Skeletal muscle cell (primary cell): ENCODE measurements around the gene BAG3.
A peak's percentile ranks its signal among the peaks of the same experiment; 100 is the strongest.

ENCODE experiments used
- DNase-seq: peaks from one replicate; pipeline ENCODE4 v3.0.0-alpha.2; 2010; ENCODE audit warnings: low read depth
- H3K4me3 ChIP-seq: 2 replicates; pipeline ENCODE4 v1.5.1; 2011; ENCODE audit warnings: low read depth, mild to moderate bottlenecking, control low read depth, low read length, moderate library complexity

Gene BAG3

DNA sequence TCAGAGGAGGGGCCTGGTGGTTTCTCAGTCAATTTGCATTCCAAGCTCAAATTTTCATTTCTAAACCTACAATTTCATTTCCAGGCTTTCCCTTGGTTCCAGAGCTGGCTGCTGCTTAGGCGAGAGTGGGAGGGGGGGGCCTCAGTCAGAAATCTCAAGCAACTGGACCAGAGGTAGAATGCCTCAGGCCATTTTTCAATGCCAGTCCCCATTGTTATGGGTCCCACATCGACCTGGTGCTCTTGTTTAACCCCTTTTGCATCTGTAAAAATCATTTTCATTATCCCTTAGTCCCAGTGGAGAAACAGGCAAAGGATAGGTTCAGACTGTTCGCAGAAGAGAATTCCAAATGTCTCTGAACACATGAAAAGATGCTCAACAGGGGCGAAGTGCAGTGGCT is 13.5 kb upstream of the BAG3 start:
- no peak for DNase-seq
- H3K4me3 ChIP-seq = no peak overlapping the region

DNA sequence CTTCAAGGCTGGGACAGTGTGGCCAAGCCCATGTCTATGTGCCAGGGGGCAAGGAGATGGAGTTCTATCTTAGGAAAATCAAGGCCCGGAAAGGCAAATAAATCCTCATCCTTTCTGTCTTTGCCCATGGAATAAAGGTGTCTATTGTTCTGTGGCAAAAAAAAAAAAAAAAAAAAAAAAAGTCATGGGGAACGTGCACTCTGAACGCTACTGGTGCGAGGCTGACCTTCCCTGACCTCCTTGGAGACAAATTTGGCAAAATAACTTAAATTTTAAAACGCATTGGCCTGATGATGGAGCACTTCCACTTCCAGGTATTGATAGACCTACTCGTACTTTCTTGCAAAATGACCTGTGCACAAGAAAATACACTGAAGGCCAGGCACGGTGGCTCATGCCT is 12.2 kb upstream of the BAG3 start:
- DNase-seq = no peak

DNA sequence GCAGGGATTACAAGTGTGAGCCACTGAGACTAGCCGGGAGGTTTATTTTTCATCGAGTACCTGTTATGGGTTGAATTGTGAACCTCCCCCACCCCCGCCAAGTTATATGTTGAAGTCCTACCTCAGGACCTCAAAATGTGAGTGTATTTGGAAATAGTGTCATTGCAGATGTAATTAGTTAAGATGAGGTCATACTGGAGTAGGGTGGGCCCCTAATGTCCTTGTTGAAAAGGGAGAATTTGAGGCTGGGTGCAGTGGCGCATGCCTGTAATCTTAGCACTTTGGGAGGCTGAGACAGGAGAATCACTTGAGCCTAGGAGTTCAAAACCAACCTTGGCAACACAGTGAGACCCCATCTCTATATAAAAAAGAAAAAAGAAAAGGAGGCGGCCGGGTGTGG is 10.8 kb upstream of the BAG3 start:
- DNase-seq = no peak
- H3K4me3 ChIP-seq = no peak overlapping the region

More for the DNA sequence above, 12.2 kb upstream of the BAG3 start:
- no peak overlapping the region for H3K4me3 ChIP-seq

DNA sequence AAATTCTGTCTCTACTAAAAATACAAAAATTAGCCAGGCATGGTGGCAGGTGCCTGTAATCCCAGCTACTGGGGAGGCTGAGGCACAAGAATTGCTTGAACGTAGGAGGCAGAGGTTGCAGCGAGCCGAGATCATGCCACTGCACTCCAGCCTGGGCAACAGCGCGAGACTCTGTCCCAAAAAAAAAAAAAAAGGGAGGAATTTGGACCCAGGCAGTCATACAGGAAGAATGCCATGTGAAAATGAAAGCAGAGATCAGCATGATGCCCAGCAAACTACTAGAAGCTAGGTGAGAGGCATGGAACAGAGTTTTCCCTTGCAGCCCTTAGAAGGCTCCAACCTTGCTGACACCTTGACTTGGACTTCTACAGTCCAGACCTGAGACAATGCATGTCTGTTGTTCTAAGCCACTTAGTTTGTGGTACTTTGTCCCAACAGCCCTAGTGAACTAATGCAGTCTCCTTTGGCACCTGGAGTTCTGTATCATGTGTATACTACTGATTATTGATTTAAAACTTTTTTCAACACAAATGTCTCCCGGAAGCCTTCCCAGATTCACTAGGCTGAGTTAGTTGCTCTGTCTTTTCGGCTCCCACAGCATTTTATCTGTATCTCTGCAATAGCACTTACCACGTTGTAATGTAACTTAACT is 10.2 kb upstream of the BAG3 start:
- DNase-seq = no peak

DNA sequence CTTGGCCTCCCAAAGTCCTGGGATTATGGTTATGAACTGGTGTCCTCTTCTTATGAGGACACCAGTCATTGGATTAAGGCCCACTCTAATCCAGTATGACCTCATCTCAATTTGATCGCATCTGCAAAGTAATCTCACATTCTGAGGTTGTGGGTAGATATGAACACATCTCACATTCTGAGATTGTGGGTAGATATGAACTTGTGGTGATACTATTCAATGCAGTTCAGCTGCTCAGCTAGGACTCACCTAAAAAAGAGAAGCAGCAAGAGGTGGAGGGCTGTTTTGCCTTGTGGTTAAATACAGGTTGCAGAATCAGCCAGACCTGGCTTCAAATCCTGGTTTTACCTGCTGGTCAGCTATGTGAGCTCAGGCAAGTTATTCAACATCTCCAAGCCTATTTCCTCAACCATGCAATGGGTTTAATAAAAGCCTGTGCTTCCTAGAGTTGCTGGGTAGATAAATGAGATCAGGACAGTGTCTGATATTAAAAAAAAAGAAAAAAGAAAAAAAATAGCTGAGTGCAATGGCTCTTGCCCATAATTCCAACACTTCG is 8.5 kb upstream of the BAG3 start:
- H3K4me3 ChIP-seq = no peak overlapping the region
- no peak for DNase-seq

More for the DNA sequence above, 10.2 kb upstream of the BAG3 start:
- no peak overlapping the region for H3K4me3 ChIP-seq

DNA sequence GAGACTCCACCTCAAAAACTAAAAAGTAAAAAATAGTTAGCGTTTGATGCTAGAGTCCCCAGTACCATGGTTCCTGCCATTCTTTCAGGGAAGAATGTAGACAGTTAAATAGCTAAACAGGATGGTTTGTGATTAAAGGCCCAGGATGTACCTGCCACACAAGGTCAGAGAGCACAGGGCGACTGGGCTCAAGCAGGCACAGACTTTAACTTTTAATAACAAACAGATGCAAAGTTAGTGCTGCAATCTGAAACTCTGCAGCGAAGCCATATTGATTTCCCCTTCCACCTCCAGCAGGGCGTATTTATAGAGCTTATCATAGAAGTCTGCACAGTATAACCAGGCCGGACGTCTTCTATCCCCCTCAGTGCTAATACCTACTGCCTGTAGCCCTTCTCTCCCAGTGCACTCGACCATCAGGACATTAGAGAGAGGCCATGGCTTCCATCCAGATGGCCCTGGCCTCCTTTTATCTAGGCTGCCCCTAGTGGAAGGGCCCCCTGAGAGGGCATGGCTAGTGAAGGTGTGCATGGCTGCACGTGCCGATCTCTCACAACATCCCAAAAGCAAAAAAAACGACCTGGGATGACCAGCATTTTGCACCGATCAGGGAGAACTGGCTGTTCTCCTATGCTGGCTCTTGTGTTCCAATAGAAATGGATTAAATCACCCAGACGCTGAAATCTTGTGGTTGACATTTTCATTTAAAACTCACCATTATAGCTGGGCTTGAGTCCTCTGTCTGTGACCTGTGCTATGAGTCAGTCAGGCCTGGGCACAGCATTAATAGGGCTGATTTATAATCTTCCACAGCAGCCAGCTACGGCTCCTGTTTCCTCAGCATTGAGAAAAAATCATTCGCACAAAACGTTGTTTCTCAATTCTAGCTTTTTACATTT is 7.6 kb upstream of the BAG3 start:
- no peak overlapping the region for H3K4me3 ChIP-seq
- peak; percentile 75 for DNase-seq

DNA sequence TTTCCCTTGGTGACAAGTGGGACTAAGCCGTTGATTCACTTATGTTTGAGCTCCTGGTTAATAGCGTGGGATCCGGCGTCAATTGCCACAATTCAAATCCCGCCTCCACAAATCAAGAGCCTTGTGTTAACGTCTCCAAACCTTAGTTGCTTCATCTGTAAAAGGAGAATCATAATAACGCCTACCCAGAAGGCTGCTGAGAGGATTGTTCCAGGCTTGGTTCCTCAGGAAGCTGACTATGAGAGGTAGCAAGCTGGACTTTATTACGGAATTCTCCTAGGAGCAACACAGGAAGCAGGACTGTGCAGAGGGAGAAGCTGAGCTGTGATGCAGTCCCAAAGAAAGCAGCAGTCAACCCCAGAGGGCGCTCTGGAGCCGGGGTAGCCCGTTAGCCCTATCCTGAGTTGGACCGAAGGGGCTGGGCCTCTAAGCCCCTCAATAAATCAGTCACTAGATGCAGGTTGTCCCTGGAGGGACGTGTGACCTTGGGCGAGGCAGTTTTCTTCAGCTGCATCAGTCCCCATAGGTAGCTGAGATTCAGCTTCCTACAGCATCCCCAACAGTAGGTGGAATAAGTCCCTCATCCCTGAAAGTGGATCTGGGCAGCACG is 6.9 kb upstream of the BAG3 start:
- DNase-seq = no peak
- no peak overlapping the region for H3K4me3 ChIP-seq

DNA sequence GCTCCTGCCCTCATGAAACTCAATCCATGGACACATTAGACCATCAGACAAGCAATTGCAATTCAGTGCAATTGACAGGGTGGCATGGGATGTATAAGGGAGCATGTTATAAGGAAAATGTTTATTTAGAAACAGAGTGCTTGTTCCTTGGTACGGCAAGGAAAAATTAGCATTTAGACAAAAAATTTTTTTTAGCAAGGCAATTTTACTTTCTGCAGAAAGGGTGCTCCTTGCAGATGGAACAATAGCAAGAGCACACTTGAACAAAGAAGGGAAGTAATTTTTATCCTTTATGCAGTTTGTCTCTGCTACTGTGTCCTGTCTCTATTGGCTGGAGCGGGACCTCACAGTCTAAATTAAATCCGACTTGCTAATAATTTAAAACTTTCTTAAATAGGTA is 6.2 kb upstream of the BAG3 start:
- DNase-seq = no peak
- H3K4me3 ChIP-seq = no peak overlapping the region

DNA sequence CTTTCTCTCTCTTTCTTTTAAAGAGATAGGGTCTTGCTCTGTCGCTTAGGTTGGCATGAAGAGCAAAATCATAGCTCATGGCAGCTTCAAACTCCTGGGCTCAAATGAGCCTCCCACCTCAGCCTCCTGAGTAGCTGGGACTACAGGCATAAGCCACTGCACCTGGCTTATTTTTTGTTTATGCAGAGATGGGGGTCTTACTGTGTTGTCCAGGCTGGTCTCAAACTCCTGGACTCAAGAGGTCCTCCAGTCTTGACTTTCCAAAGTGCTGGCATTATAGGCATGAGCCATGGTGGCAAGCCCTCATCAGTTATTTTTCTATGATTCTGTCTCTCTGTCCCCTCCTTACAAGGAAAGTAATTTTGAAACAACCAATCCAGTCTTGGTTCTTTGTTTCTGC is 1.1 kb upstream of the BAG3 start:
- no peak overlapping the region for H3K4me3 ChIP-seq
- no peak for DNase-seq

DNA sequence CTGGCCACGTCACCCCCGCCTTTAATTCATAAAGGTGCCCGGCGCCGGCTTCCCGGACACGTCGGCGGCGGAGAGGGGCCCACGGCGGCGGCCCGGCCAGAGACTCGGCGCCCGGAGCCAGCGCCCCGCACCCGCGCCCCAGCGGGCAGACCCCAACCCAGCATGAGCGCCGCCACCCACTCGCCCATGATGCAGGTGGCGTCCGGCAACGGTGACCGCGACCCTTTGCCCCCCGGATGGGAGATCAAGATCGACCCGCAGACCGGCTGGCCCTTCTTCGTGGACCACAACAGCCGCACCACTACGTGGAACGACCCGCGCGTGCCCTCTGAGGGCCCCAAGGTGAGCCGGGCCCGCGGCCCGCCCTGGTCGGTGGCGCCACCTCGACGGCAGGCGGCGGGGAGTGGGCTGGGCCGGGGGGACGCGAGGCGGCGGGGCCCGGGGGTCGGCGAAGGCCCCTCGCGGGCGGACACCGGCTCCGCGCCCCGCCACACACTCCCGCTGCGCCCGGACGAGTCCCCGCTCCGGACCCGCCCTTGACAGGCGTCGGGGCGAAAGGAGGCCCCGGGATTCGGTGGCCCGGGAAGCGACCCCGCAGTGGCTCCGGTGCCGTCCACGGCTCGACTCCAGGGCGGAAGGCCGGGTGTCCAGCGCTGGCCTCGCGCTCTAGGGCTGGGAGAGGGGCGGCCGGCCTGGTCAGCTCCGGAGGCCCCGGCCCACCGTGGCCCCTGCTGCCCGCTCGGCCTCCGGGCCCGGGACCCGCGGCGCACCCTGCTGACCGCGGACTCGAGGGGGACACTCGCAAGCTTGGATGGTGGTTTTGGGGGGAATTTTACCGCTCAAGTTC is 557 bp downstream of the BAG3 start:
- H3K4me3 ChIP-seq = peak overlapping the region; percentile 82
- DNase-seq = no peak

DNA sequence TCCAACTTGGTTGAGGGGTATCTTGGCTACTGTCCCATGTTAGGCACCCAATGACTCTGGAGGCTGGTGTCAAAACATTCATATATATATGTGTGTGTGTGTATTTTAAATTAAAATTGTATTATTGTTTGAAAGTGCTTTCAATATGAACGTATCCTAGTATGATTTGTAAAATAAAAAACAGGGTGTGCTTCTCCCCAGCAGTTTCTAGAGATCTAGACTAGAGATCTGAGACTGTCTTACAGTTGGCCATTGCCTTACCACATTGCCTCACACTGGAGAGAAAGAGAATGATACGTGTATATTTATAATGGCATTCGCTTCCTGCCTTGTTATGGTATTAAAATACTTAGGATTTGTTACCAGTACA is 1.2 kb downstream of the BAG3 start:
- peak overlapping the region; percentile 82 for H3K4me3 ChIP-seq
- DNase-seq = peak; percentile 20

DNA sequence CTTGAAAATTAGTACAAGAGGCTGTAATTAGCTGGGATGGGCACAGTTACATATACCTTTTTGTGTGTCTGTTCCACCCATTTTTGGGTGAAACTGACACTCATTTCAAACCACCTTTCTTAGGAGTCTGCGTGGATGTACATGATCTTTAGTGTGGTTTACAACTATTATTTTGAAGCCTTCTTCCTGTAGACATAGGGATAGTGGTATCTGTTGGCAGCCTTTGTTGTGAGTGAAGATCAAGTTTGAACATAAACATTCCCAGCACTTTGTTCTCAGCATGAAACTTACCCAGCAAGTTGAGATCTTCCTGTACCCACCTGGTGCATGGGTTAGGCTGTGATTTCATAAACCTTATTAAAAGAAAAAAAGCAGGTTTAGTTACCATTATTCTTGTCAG is 2.0 kb downstream of the BAG3 start:
- DNase-seq = no peak
- peak overlapping the region; percentile 82 for H3K4me3 ChIP-seq

DNA sequence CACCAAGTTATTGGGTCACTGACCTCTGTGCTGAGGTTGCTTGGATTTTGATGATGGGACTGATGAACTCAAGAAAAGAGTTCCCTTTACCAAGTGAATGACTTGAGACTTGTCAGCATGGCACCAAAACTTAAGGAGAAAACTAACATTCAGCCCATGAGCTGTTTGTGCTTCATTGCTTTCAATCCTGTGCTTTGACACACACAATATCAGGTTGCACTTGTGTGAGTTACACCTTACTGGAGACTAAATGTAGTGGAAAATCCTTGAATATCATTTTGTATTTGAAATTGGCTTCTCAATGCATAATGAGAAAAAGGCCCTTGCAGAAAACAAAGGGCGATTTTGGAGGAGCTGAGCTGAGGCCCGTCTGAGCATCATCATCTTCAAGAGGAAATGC is 2.7 kb downstream of the BAG3 start:
- no peak for DNase-seq
- peak overlapping the region; percentile 82 for H3K4me3 ChIP-seq

DNA sequence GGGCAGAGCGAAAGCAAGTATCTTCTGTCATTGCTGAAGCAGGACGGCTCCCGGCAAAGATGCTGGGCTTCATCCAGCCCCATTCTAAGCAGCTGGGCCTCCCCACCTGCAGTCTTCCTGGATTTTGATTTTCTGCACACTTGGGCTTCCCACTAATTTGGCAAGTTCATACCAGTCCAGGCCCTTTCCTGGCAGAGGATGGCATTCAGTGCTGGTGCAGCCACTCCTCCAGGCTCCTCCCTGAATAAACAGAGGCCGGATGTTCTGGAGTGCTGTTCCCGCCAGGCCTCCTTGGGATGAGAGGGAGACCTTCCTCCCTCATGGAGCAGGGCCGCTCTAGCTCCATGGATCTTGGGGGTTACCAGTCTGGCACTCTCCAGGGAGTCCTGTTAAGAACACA is 3.4 kb downstream of the BAG3 start:
- H3K4me3 ChIP-seq = peak overlapping the region; percentile 82
- DNase-seq = no peak

DNA sequence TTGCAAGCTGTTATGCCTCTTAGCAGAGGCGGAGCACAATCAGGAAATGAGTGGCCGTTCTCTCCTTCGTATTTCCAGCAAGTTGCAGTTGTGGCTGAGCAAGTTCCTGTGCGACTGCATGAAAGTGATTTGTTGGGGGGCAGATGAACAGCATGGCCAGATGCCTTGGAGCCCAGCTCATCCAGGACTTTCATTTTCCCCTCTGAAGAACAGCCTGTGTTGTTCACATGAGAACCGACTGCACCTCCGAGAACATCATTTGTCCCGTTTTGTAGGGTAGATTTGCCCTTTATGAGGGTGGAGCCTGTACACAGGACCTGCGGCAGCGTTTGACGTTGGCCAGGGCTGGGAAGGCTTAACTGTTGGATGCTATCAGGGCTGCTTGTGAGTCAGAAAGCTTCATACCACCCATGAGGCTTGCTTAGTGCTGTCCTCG is 4.4 kb downstream of the BAG3 start:
- H3K4me3 ChIP-seq = peak overlapping the region; percentile 82
- peak; percentile 60 for DNase-seq

DNA sequence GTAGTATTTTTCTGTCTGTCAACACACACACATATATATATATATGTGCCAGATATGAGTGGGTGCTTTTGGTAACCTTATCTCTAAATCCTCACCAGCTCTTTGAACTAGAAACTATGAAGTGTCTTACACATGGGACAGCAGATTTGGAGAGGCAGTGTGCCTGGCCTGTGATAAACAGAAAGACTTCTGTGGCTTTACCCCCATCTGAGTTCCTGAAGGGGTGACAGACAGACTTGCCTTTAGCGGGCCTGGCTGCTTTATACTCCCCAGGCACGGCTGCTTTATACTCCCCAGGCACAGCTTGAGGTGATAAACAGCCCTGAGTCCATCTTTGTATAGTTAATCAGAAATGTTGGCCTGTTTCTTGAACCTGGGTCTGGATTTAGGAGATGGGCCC is 5.6 kb downstream of the BAG3 start:
- no peak overlapping the region for H3K4me3 ChIP-seq

DNA sequence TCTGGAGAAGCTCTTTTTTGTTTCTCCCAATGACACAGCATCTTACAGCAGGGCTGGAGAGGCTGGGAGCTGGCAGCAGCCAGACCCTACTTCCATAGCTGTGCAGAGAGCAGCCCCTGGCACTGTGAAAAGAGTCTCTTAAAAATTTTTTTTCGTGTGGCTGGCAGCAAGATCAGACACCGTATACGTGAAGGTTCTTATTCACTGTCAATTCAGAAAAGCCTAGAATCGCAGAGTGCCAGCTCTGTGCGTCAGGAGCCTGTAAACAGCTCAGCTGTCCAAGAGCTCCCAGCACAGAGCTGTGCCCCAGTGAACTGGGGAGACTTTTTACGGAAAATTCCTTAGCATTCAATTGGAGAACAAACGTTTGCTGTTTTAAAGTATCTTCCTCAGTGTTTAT is 6.5 kb downstream of the BAG3 start:
- H3K4me3 ChIP-seq = no peak overlapping the region
- DNase-seq = no peak

More for the DNA sequence above, 5.6 kb downstream of the BAG3 start:
- no peak for DNase-seq

DNA sequence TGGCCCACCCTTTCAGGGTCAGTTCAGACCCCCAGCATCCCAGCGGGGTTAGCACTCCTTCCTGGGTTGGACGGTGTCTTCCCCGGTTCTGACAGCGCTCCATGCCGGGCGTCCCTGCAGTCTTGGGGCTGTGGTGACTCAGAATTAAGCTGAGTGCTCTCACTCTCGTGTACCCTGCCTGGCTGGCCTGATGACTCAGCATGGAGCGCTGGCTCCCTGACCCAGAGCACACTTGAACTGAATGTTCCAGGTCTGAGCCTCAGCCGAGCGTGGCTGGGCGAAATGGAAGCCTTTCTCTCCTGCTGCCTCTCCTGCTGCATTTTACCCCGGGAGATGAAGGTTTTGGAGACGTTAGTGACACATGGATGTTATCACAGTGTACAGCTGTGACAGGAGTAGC is 7.1 kb downstream of the BAG3 start:
- peak overlapping the region; percentile 24 for H3K4me3 ChIP-seq
- DNase-seq = peak; percentile 81

DNA sequence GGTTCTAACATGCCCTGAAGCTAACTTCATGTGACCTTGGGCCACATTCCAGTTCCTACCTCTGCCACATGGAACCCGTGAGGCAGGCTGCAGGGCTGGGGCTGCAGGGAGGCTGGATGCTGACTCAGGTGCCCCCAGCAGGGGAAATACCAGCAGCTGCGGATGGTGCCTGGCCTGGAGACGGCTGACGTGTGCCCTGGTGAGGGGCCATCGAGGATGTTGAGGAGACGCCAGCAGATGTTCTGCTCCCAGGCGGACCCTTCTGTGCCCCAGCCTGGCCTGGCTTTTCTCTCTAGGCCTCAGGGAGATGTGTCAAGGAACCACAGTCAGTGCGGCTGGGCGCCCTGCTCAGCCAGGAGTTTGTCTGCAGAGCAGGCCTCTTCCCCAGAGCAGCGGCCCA is 8.8 kb downstream of the BAG3 start:
- H3K4me3 ChIP-seq = no peak overlapping the region
- no peak for DNase-seq
